Esophagus muscularis mucosa (tissue), 4 donors: ENCODE measurements around the gene NRXN3. TPM values are rescaled to one million over a fixed set of nuclear protein-coding genes. Genes with fewer than 3 reads are reported as not detected.
"Not testable (repeated sequence)": the region's sequence is repeated elsewhere in the genome, so short reads cannot be mapped to it uniquely, and the experiment has no call there.

Experiments
- DNase-seq: peaks from one replicate; pipeline ENCODE4 v3.0.0-alpha.2; 2017; ENCODE audit errors: extremely low spot score
- H3K27ac ChIP-seq, 4 donors: fragments of 200-600 bp; sonication (generic); replicated peaks in 1 of 4; 1 replicate in 3 of 4; 2 replicates in 1 of 4; pipeline ENCODE4 v1.5.1; 2016 to 2019; ENCODE audit warnings: mild to moderate bottlenecking in 1 of 4
- H3K27me3 ChIP-seq, 4 donors: fragments of 200-600 bp; sonication (generic); one replicate each; pipeline versions ENCODE4 v1.5.1 to v1.6.0; 2016 to 2019
- H3K36me3 ChIP-seq, 4 donors: fragments of 200-600 bp; sonication (generic); one replicate each; pipeline ENCODE4 v1.5.1; 2016 to 2019
- H3K4me1 ChIP-seq, 4 donors: fragments of 200-600 bp; sonication (generic); one replicate each; pipeline ENCODE4 v1.5.1; 2016 to 2019
- H3K4me3 ChIP-seq, 4 donors: fragments of 200-600 bp; sonication (generic); 1 replicate in 2 of 4; 2 replicates in 2 of 4; pipeline ENCODE4 v1.5.1; 2016 to 2019; ENCODE audit warnings: mild to moderate bottlenecking in 4 of 4, moderate library complexity in 1 of 4
- H3K9me3 ChIP-seq, 4 donors: fragments of 200-600 bp; sonication (generic); 1 replicate in 3 of 4; 2 replicates in 1 of 4; pipeline ENCODE4 v1.5.1; 2016 to 2019
- CTCF ChIP-seq, 3 experiments: fragments of 200-600 bp in 2 of 3; fragments of 450-650 bp in 1 of 3; sonication (generic) in 2 of 3; IDR thresholded peaks; one replicate each; pipeline ENCODE4 v1.5.1; 2017 to 2019; ENCODE audit warnings: antibody characterized with exemption in 3 of 3, mild to moderate bottlenecking in 2 of 3, moderate library complexity in 1 of 3
- EP300 ChIP-seq: sonication (generic); formaldehyde crosslinking; IDR thresholded peaks from one replicate; pipeline ENCODE4 v1.6.1; 2017; ENCODE audit warnings: antibody characterized with exemption
- POLR2A ChIP-seq: fragments of 450-650 bp; IDR thresholded peaks from one replicate; pipeline ENCODE4 v1.6.1; 2017; ENCODE audit warnings: antibody characterized with exemption, moderate library complexity, mild to moderate bottlenecking, low read depth
- POLR2AphosphoS5 ChIP-seq, 2 donors: sonication (generic); formaldehyde crosslinking; IDR thresholded peaks; one replicate each; pipeline ENCODE4 v1.6.1; 2017; ENCODE audit warnings: antibody characterized with exemption in 2 of 2
- WGBS: methylation state at CpG from one replicate; pipeline ENCODE4 v1.1.5; 2018; 5-methylcytosine and 5-hydroxymethylcytosine counted together
- intact Hi-C: fragments of 100-400 bp; cut with DNase I; formaldehyde crosslinking; loops from one replicate; pipeline ENCODE4 v1.15.1; 2023
- total RNA-seq, 4 donors: library from RNA; depleted of rRNA; stranded (reverse); fragments of >200 nt; gene quantifications; one replicate each; pipeline versions ENCODE4 v1.1.0 to v1.2.1, GENCODE V29; 2016

NRXN3 gene
- total RNA-seq, 4 donors from 2014 or later: 71.1 to 159 (median 122) TPM

DNA sequence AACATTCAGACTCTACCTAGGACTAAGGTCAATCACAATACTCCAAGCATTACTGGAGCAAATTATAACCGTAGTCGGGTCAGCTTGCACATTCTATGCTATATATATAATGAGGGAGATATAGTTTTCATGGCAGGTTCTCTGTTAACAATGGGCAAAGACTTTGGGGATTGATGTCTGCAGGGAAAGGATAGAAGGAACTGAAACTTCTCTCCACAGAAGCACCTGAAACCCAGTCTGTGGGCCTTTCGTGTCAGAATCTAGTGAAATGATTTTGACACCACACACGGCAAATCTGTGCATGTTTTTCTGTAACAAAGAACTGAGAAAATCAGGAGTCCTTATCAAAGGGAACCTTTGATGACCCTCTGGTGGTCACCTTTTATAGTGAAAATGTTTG lies 847.4 kb downstream of the NRXN3 start:
- no peak for DNase-seq
- no peak overlapping the region for H3K27ac ChIP-seq
- 97% methylated on average over 4 of the region's 4 CpGs for WGBS
- H3K4me1 ChIP-seq: peaks cover 0 to 16% (median 8%) of the 10 kb centered on the region in 4 donors
- intact Hi-C loops: no loop called here
- no peaks in the 10 kb centered on the region for H3K36me3 ChIP-seq
- no peak overlapping the region for H3K4me3 ChIP-seq
- H3K27me3 ChIP-seq: no peaks in the 10 kb centered on the region
- no peak for TF ChIP-seq POLR2A
- no peak for TF ChIP-seq CTCF (IDR thresholded peaks at IDR 0.05)
- TF ChIP-seq EP300: no peak
- no peak for TF ChIP-seq POLR2AphosphoS5 (IDR thresholded peaks at IDR 0.05)
- H3K9me3 ChIP-seq: no peaks in the 10 kb centered on the region

- Histone ChIP-seq H3K4me1 (peaks cover 0 to 16% (median 8%) of the 10 kb centered on the region in 4 donors), H3K27me3 (no peaks in the 10 kb centered on the region), H3K9me3 (no peaks in the 10 kb centered on the region), H3K27ac (no peak overlapping the region), H3K36me3 (no peaks in the 10 kb centered on the region), H3K4me3 (no peak overlapping the region)
- intact Hi-C loops: no loop called here
- TF ChIP-seq EP300 (no peak), POLR2AphosphoS5 (IDR thresholded peaks at IDR 0.05) (no peak), CTCF (IDR thresholded peaks at IDR 0.05) (no peak), POLR2A (no peak)
- WGBS: 54% methylated on average over 2 of the region's 2 CpGs
- no peak for DNase-seq
Measured at GRCh38 chr14:79018836-79019235, 848.7 kb downstream of the NRXN3 start.

GRCh38 chr14:79019898-79020297 lies 849.7 kb downstream of the NRXN3 start:
- 100% methylated on average over 1 of the region's 1 CpG for WGBS
- H3K27me3 ChIP-seq, H3K9me3 ChIP-seq, H3K4me3 ChIP-seq, DNase-seq, H3K27ac ChIP-seq, H3K36me3 ChIP-seq, intact Hi-C loops: not testable (repeated sequence)
- peaks cover 0 to 16% (median 8%) of the 10 kb centered on the region in 4 donors for H3K4me1 ChIP-seq

DNA sequence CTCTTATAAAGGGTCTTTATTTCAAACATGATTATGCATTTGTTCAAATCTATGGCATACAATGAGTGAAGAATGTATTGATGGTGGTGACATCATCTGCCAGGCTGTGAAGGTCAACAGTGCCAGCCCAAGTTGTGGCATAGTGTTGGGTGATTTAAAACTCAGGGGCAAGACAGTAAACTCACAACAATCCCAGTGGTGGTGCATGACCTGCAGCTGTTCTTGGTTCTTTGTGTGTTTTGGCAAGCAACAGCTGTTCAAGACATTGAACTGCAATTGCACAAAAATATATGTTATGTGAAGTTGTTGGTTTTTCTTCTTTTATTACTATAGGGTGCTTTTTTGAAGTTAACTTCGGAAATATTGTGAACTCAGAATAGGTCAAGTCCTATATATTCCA lies 851.6 kb downstream of the NRXN3 start:
- H3K27me3 ChIP-seq: no peaks in the 10 kb centered on the region
- peaks cover 0 to 6% (median 3%) of the 10 kb centered on the region in 4 donors for H3K4me1 ChIP-seq
- intact Hi-C loops: no loop called here
- 83% methylated on average over 1 of the region's 1 CpG for WGBS
- H3K36me3 ChIP-seq: no peaks in the 10 kb centered on the region
- DNase-seq: no peak
- TF ChIP-seq EP300 (no peak), POLR2AphosphoS5 (IDR thresholded peaks at IDR 0.05) (no peak), CTCF (IDR thresholded peaks at IDR 0.05) (no peak), POLR2A (no peak)
- H3K4me3 ChIP-seq: no peak overlapping the region
- H3K9me3 ChIP-seq: no peaks in the 10 kb centered on the region
- no peak overlapping the region for H3K27ac ChIP-seq

- Histone ChIP-seq H3K4me3 (no peak overlapping the region), H3K27ac (no peak overlapping the region), H3K9me3 (no peaks in the 10 kb centered on the region), H3K36me3 (no peaks in the 10 kb centered on the region), H3K4me1 (peaks cover 0 to 4% (median 0%) of the 10 kb centered on the region in 4 donors), H3K27me3 (no peaks in the 10 kb centered on the region)
- no peak for TF ChIP-seq EP300
- no peak for TF ChIP-seq POLR2A
- no peak for TF ChIP-seq POLR2AphosphoS5 (IDR thresholded peaks at IDR 0.05)
- no peak for TF ChIP-seq CTCF (IDR thresholded peaks at IDR 0.05)
- 73% methylated on average over 3 of the region's 3 CpGs for WGBS
- intact Hi-C loops: no loop called here
- DNase-seq: no peak
Measured at GRCh38 chr14:79027138-79027537, 857.0 kb downstream of the NRXN3 start.
